Body of pancreas (tissue), 4 donors: ENCODE results near the gene CYS1.

Source experiments
- POLR2A ChIP-seq, 3 donors: fragments of 450-650 bp; IDR thresholded peaks; one replicate each; pipeline ENCODE4 v1.6.1; 2016; ENCODE audit warnings: antibody characterized with exemption in 3 of 3, mild to moderate bottlenecking in 2 of 3
- TF ChIP-seq, protein P1 (sequence below), 7 experiments: fragments of 450-650 bp in 4 of 7; fragments of 200-600 bp in 3 of 7; sonication (generic) in 3 of 7; IDR thresholded peaks; one replicate each; pipeline ENCODE4 v1.5.1; 2016 to 2019; ENCODE audit warnings: antibody characterized with exemption in 7 of 7

DNA sequence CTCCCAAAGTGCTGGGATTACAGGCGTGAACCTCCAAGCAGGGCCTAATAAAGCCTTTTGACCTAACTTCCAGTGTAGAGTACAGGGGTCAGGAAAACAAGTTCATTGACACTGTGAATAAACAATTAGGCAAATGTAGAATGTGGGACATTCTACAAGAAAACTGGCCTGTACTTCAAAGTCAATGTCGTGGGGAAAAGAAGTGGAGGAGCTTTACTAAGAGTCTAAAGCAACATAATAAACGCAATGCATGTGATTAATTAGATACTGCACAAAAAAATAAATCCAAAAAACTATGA lies 38.8 kb upstream of the CYS1 start:
- TF ChIP-seq, protein P1, sequence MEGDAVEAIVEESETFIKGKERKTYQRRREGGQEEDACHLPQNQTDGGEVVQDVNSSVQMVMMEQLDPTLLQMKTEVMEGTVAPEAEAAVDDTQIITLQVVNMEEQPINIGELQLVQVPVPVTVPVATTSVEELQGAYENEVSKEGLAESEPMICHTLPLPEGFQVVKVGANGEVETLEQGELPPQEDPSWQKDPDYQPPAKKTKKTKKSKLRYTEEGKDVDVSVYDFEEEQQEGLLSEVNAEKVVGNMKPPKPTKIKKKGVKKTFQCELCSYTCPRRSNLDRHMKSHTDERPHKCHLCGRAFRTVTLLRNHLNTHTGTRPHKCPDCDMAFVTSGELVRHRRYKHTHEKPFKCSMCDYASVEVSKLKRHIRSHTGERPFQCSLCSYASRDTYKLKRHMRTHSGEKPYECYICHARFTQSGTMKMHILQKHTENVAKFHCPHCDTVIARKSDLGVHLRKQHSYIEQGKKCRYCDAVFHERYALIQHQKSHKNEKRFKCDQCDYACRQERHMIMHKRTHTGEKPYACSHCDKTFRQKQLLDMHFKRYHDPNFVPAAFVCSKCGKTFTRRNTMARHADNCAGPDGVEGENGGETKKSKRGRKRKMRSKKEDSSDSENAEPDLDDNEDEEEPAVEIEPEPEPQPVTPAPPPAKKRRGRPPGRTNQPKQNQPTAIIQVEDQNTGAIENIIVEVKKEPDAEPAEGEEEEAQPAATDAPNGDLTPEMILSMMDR (IDR thresholded peaks at IDR 0.05), result no peak
- no peak for TF ChIP-seq POLR2A (IDR thresholded peaks at IDR 0.05)
